Aorta (tissue), 5 donors: ENCODE results near the gene FBXO3. TPM values are rescaled to one million over a fixed set of nuclear protein-coding genes. Genes with fewer than 3 reads are reported as not detected.

Experiments
- ATAC-seq: fragments of 200-7000 bp; cut with Tn5 transposase; one replicate; pipeline ENCODE4 v1.9.1; 2022; ENCODE audit warnings: moderate library complexity; ENCODE audit not compliant: low FRiP score
- DNase-seq, 2 donors: peaks; one replicate each; pipeline ENCODE4 v3.0.0-alpha.2; 2020
- H3K27ac ChIP-seq, 2 donors: one replicate each; pipeline ENCODE4 v1.5.1; 2013; ENCODE audit warnings: low read length in 2 of 2, mild to moderate bottlenecking in 2 of 2, moderate library complexity in 2 of 2, control low read depth in 1 of 2, inconsistent platforms in 1 of 2, low read depth in 1 of 2
- H3K27me3 ChIP-seq, 2 donors: one replicate each; pipeline ENCODE4 v1.6.1; 2013; ENCODE audit warnings: control low read depth in 1 of 2, low read length in 1 of 2, mild to moderate bottlenecking in 1 of 2, moderate library complexity in 1 of 2; ENCODE audit not compliant: insufficient read depth in 2 of 2, control insufficient read depth in 1 of 2
- H3K36me3 ChIP-seq, 2 donors: one replicate each; pipeline ENCODE4 v1.6.1; 2013; ENCODE audit warnings: control low read depth in 1 of 2, low read length in 1 of 2, mild to moderate bottlenecking in 1 of 2; ENCODE audit not compliant: insufficient read depth in 2 of 2, control insufficient read depth in 1 of 2
- H3K4me1 ChIP-seq, 2 donors: one replicate each; pipeline ENCODE4 v1.6.1; 2013; ENCODE audit warnings: low read length in 2 of 2, control low read depth in 1 of 2, mild to moderate bottlenecking in 1 of 2, moderate library complexity in 1 of 2; ENCODE audit not compliant: insufficient read depth in 2 of 2, control insufficient read depth in 1 of 2
- H3K4me3 ChIP-seq, 2 donors: one replicate each; pipeline ENCODE4 v1.5.1; 2013; ENCODE audit warnings: low read length in 2 of 2, control low read depth in 1 of 2, mild to moderate bottlenecking in 1 of 2
- H3K9me3 ChIP-seq: one replicate; pipeline ENCODE4 v1.6.1; 2013; ENCODE audit warnings: mild to moderate bottlenecking, low read length; ENCODE audit not compliant: control insufficient read depth
- WGBS, 2 donors: extraction: QIAGEN DNeasy Blood & Tissue Kit; methylation state at CpG; one replicate each; pipeline ENCODE4 v1.1.7; 2013; 5-methylcytosine and 5-hydroxymethylcytosine counted together
- intact Hi-C, 2 donors: fragments of 100-400 bp; cut with DNase I; formaldehyde crosslinking; loops; one replicate each; pipeline versions ENCODE4 v1.14.2 to v1.15.0; 2022
- polyA plus RNA-seq, 2 donors: library from polyadenylated mRNA; stranded (reverse); fragments of 200-250 nt; gene quantifications; one replicate each; pipeline ENCODE4 v1.2.3, GENCODE V29; 2013
- total RNA-seq, 2 donors: library from RNA; stranded (reverse); fragmentation: NEBNext Ultra II Directional; extraction: Animal tissue kit (Norgen Biotek cat#: 25700); gene quantifications; one replicate each; pipeline ENCODE4 v1.2.1, GENCODE V29; 2021
- donor health status: healthy with polysubstance abuse.
- donor health status: Bipolar disorder and iron deficiency.
- donor health status: DM: no; HTN: no; CAD: no.
- donor health status: DM: no; HTN: no; CAD: no.
- donor health status: DM: yes; HTN: yes; CAD: no.

Gene FBXO3
- total and polyA plus RNA-seq, 4 donors = 17.8 to 35.8 (median 30.9) TPM

GRCh38 chr11:33774736-33775466, 581 bp upstream of the FBXO3 start:
- Histone ChIP-seq H3K27me3 (no peaks in the 10 kb centered on the region), H3K27ac (peak overlapping the region in 1 of 2 donors; percentile 84), H3K4me3 (peak overlapping the region; percentile 75 to 88), H3K4me1 (no peaks in the 10 kb centered on the region), H3K36me3 (no peaks in the 10 kb centered on the region), H3K9me3 (no peaks in the 10 kb centered on the region)
- DNase-seq = peak; percentile 62 to 78
- 1% methylated on average over 22 to 23 of the region's 23 CpGs for WGBS, 2 donors
- peak; percentile 51 for ATAC-seq
- intact Hi-C loops = loop anchor here in 1 of 2 donors (2.0 to 5.0 kb wide), 2 partner anchors 38 to 72 kb away; partner anchors contain the start of gene CD59

GRCh38 chr11:33773404-33773986, 825 bp downstream of the FBXO3 start:
- H3K36me3 ChIP-seq = no peaks in the 10 kb centered on the region
- 6 to 7% methylated on average over 22 of the region's 22 CpGs for WGBS, 2 donors
- H3K27me3 ChIP-seq = no peaks in the 10 kb centered on the region
- ATAC-seq (peak; percentile 31), DNase-seq (no peak)
- no peaks in the 10 kb centered on the region for H3K9me3 ChIP-seq
- intact Hi-C loops = loop anchor here in 1 of 2 donors (5.0 kb wide), 1 partner anchor 36 kb away; the partner anchor contains the start of gene CD59
- peak overlapping the region in 1 of 2 donors; percentile 59 for H3K27ac ChIP-seq
- H3K4me1 ChIP-seq = no peaks in the 10 kb centered on the region
- H3K4me3 ChIP-seq = peak overlapping the region; percentile 75 to 94

- intact Hi-C loops = loop anchor here in 1 of 2 donors (5.0 kb wide), 1 partner anchor 36 kb away; the partner anchor contains the start of gene CD59
- no peaks in the 10 kb centered on the region for H3K4me1 ChIP-seq
- DNase-seq (no peak), ATAC-seq (no peak)
- no peak overlapping the region for H3K27ac ChIP-seq
- H3K36me3 ChIP-seq = no peaks in the 10 kb centered on the region
- WGBS, 2 donors = 15 to 20% methylated on average over 1 of the region's 1 CpG
- no peaks in the 10 kb centered on the region for H3K9me3 ChIP-seq
- no peak overlapping the region for H3K4me3 ChIP-seq
- H3K27me3 ChIP-seq = no peaks in the 10 kb centered on the region
Observed at GRCh38 chr11:33772870-33773269, 1.4 kb downstream of the FBXO3 start.

- Histone ChIP-seq H3K27ac (no peak overlapping the region), H3K27me3 (no peaks in the 10 kb centered on the region), H3K36me3 (no peaks in the 10 kb centered on the region), H3K4me1 (no peaks in the 10 kb centered on the region), H3K9me3 (no peaks in the 10 kb centered on the region), H3K4me3 (no peak overlapping the region)
- 80 to 82% methylated on average over 4 of the region's 4 CpGs for WGBS, 2 donors
- DNase-seq (no peak), ATAC-seq (no peak)
- intact Hi-C loops = loop anchor here in 1 of 2 donors (5.0 kb wide), 1 partner anchor 35 kb away; the partner anchor contains the start of gene CD59
Observed at GRCh38 chr11:33772300-33772699, 2.0 kb downstream of the FBXO3 start.

GRCh38 chr11:33770236-33770635, 4.1 kb downstream of the FBXO3 start:
- 62 to 63% methylated on average over 2 of the region's 2 CpGs for WGBS, 2 donors
- Histone ChIP-seq H3K4me1 (peaks cover 0 to 1% of the 10 kb centered on the region in 2 donors), H3K27ac (no peak overlapping the region), H3K36me3 (no peaks in the 10 kb centered on the region), H3K27me3 (no peaks in the 10 kb centered on the region), H3K9me3 (no peaks in the 10 kb centered on the region), H3K4me3 (no peak overlapping the region)
- intact Hi-C loops = loop anchor here in 1 of 2 donors (5.0 kb wide), 1 partner anchor 33 kb away; the partner anchor contains the start of gene CD59
- DNase-seq (no peak), ATAC-seq (no peak)

GRCh38 chr11:33769542-33769941, 4.8 kb downstream of the FBXO3 start:
- Histone ChIP-seq H3K4me3 (no peak overlapping the region), H3K36me3 (no peaks in the 10 kb centered on the region)
- intact Hi-C loops = no loop called here

GRCh38 chr11:33767624-33768023, 6.7 kb downstream of the FBXO3 start:
- 86 to 91% methylated on average over 4 of the region's 4 CpGs for WGBS, 2 donors
- H3K9me3 ChIP-seq = no peaks in the 10 kb centered on the region
- no peaks in the 10 kb centered on the region for H3K36me3 ChIP-seq

More at GRCh38 chr11:33769542-33769941, 4.8 kb downstream of the FBXO3 start:
- WGBS, 2 donors = 84 to 90% methylated on average over 3 to 4 of the region's 4 CpGs
- Histone ChIP-seq H3K4me1 (peaks cover 0 to 1% of the 10 kb centered on the region in 2 donors), H3K9me3 (no peaks in the 10 kb centered on the region), H3K27me3 (no peaks in the 10 kb centered on the region), H3K27ac (no peak overlapping the region)
- ATAC-seq = no peak
- no peak for DNase-seq

GRCh38 chr11:33766085-33766484, 8.2 kb downstream of the FBXO3 start:
- DNase-seq = no peak
- ATAC-seq = no peak
- 89% methylated on average over 2 of the region's 2 CpGs for WGBS, 2 donors
- Histone ChIP-seq H3K4me3 (no peak overlapping the region), H3K9me3 (no peaks in the 10 kb centered on the region), H3K36me3 (no peaks in the 10 kb centered on the region), H3K4me1 (peaks cover 0 to 1% of the 10 kb centered on the region in 2 donors), H3K27ac (no peak overlapping the region), H3K27me3 (no peaks in the 10 kb centered on the region)
- intact Hi-C loops = no loop called here

More at GRCh38 chr11:33767624-33768023, 6.7 kb downstream of the FBXO3 start:
- H3K27ac ChIP-seq = no peak overlapping the region
- no peaks in the 10 kb centered on the region for H3K27me3 ChIP-seq
- ATAC-seq (no peak), DNase-seq (no peak)
- no peak overlapping the region for H3K4me3 ChIP-seq
- intact Hi-C loops = no loop called here
- peaks cover 0 to 1% of the 10 kb centered on the region in 2 donors for H3K4me1 ChIP-seq
